ENCODE measurements around the gene P2RX2.

P2RX2 gene

GRCh38 chr12:132621657-132622435 lies 3.3 kb downstream of the P2RX2 start:
- Histone ChIP-seq H3K9ac (ENCODE audit: low read depth, low read length) (no peak overlapping the region), H3K36me3 (ENCODE audit: insufficient read depth, low read length) (peaks cover 35% of the 10 kb centered on the region), H3K4me3 (ENCODE audit: low read length) (no peak overlapping the region), H3K27me3 (ENCODE audit: insufficient read depth, low read length) (peaks cover 41% of the 10 kb centered on the region), H3K9me3 (ENCODE audit: insufficient read depth, low read depth, low read length) (peaks cover 10% of the 10 kb centered on the region), H3K27ac (ENCODE audit: low read depth, low read length) (no peak overlapping the region), H3K4me1 (ENCODE audit: insufficient read depth, low read length) (no peaks in the 10 kb centered on the region)
- 89% methylated on average over 21 of the region's 21 CpGs for WGBS

GRCh38 chr12:132622437-132623071 lies 4.0 kb downstream of the P2RX2 start:
- Histone ChIP-seq H3K9ac (ENCODE audit: low read depth, low read length) (no peak overlapping the region), H3K27ac (ENCODE audit: low read depth, low read length) (no peak overlapping the region), H3K36me3 (ENCODE audit: insufficient read depth, low read length) (peaks cover 39% of the 10 kb centered on the region), H3K4me1 (ENCODE audit: insufficient read depth, low read length) (no peaks in the 10 kb centered on the region), H3K27me3 (ENCODE audit: insufficient read depth, low read length) (peaks cover 34% of the 10 kb centered on the region), H3K4me3 (ENCODE audit: low read length) (no peak overlapping the region), H3K9me3 (ENCODE audit: insufficient read depth, low read depth, low read length) (peaks cover 3% of the 10 kb centered on the region)
- WGBS = 88% methylated on average over 11 of the region's 11 CpGs

GRCh38 chr12:132623072-132623869 lies 4.7 kb downstream of the P2RX2 start:
- Histone ChIP-seq H3K4me1 (ENCODE audit: insufficient read depth, low read length) (no peaks in the 10 kb centered on the region), H3K9ac (ENCODE audit: low read depth, low read length) (no peak overlapping the region), H3K36me3 (ENCODE audit: insufficient read depth, low read length) (peaks cover 43% of the 10 kb centered on the region)

GRCh38 chr12:132624186-132624855 lies 5.7 kb downstream of the P2RX2 start:
- WGBS = 96% methylated on average over 22 of the region's 22 CpGs
- Histone ChIP-seq H3K27ac (ENCODE audit: low read depth, low read length) (no peak overlapping the region), H3K4me3 (ENCODE audit: low read length) (no peak overlapping the region), H3K4me1 (ENCODE audit: insufficient read depth, low read length) (no peaks in the 10 kb centered on the region), H3K9me3 (ENCODE audit: insufficient read depth, low read depth, low read length) (no peaks in the 10 kb centered on the region), H3K27me3 (ENCODE audit: insufficient read depth, low read length) (peaks cover 19% of the 10 kb centered on the region), H3K36me3 (ENCODE audit: insufficient read depth, low read length) (peaks cover 51% of the 10 kb centered on the region), H3K9ac (ENCODE audit: low read depth, low read length) (no peak overlapping the region)

More at GRCh38 chr12:132623072-132623869, 4.7 kb downstream of the P2RX2 start:
- no peak overlapping the region for H3K4me3 ChIP-seq (ENCODE audit: low read length)
- H3K27ac ChIP-seq (ENCODE audit: low read depth, low read length) = no peak overlapping the region
- no peaks in the 10 kb centered on the region for H3K9me3 ChIP-seq (ENCODE audit: insufficient read depth, low read depth, low read length)
- peaks cover 26% of the 10 kb centered on the region for H3K27me3 ChIP-seq (ENCODE audit: insufficient read depth, low read length)
- 91% methylated on average over 25 of the region's 25 CpGs for WGBS

GRCh38 chr12:132624910-132625630 lies 6.5 kb downstream of the P2RX2 start:
- Histone ChIP-seq H3K9me3 (ENCODE audit: insufficient read depth, low read depth, low read length) (no peaks in the 10 kb centered on the region), H3K36me3 (ENCODE audit: insufficient read depth, low read length) (peaks cover 59% of the 10 kb centered on the region), H3K27me3 (ENCODE audit: insufficient read depth, low read length) (peaks cover 12% of the 10 kb centered on the region), H3K27ac (ENCODE audit: low read depth, low read length) (no peak overlapping the region), H3K4me3 (ENCODE audit: low read length) (no peak overlapping the region), H3K9ac (ENCODE audit: low read depth, low read length) (no peak overlapping the region), H3K4me1 (ENCODE audit: insufficient read depth, low read length) (no peaks in the 10 kb centered on the region)
- WGBS = 94% methylated on average over 32 of the region's 32 CpGs

- 96% methylated on average over 24 of the region's 24 CpGs for WGBS
- Histone ChIP-seq H3K36me3 (ENCODE audit: insufficient read depth, low read length) (peaks cover 67% of the 10 kb centered on the region), H3K9me3 (ENCODE audit: insufficient read depth, low read depth, low read length) (no peaks in the 10 kb centered on the region), H3K4me3 (ENCODE audit: low read length) (no peak overlapping the region), H3K9ac (ENCODE audit: low read depth, low read length) (no peak overlapping the region), H3K4me1 (ENCODE audit: insufficient read depth, low read length) (no peaks in the 10 kb centered on the region), H3K27me3 (ENCODE audit: insufficient read depth, low read length) (peaks cover 3% of the 10 kb centered on the region), H3K27ac (ENCODE audit: low read depth, low read length) (no peak overlapping the region)
These were observed 7.3 kb downstream of the P2RX2 start for GRCh38 chr12:132625731-132626430.

- no peaks in the 10 kb centered on the region for H3K4me1 ChIP-seq (ENCODE audit: insufficient read depth, low read length)
- peaks cover 89% of the 10 kb centered on the region for H3K36me3 ChIP-seq (ENCODE audit: insufficient read depth, low read length)
- WGBS = 97% methylated on average over 6 of the region's 6 CpGs
These were observed 10.8 kb downstream of the P2RX2 start for GRCh38 chr12:132629330-132629729.

GRCh38 chr12:132630672-132631071 lies 12.1 kb downstream of the P2RX2 start:
- Histone ChIP-seq H3K27me3 (ENCODE audit: insufficient read depth, low read length) (no peaks in the 10 kb centered on the region), H3K4me1 (ENCODE audit: insufficient read depth, low read length) (no peaks in the 10 kb centered on the region), H3K27ac (ENCODE audit: low read depth, low read length) (no peak overlapping the region), H3K4me3 (ENCODE audit: low read length) (no peak overlapping the region), H3K9me3 (ENCODE audit: insufficient read depth, low read depth, low read length) (no peaks in the 10 kb centered on the region), H3K9ac (ENCODE audit: low read depth, low read length) (no peak overlapping the region), H3K36me3 (ENCODE audit: insufficient read depth, low read length) (peaks cover 89% of the 10 kb centered on the region)
- WGBS = 96% methylated on average over 6 of the region's 6 CpGs

More at GRCh38 chr12:132629330-132629729, 10.8 kb downstream of the P2RX2 start:
- Histone ChIP-seq H3K9ac (ENCODE audit: low read depth, low read length) (no peak overlapping the region), H3K27ac (ENCODE audit: low read depth, low read length) (no peak overlapping the region), H3K27me3 (ENCODE audit: insufficient read depth, low read length) (no peaks in the 10 kb centered on the region), H3K9me3 (ENCODE audit: insufficient read depth, low read depth, low read length) (no peaks in the 10 kb centered on the region), H3K4me3 (ENCODE audit: low read length) (no peak overlapping the region)

- H3K27ac ChIP-seq (ENCODE audit: low read depth, low read length) = no peak overlapping the region
- H3K9ac ChIP-seq (ENCODE audit: low read depth, low read length) = no peak overlapping the region
- no peaks in the 10 kb centered on the region for H3K9me3 ChIP-seq (ENCODE audit: insufficient read depth, low read depth, low read length)
- no peak overlapping the region for H3K4me3 ChIP-seq (ENCODE audit: low read length)
- H3K4me1 ChIP-seq (ENCODE audit: insufficient read depth, low read length) = no peaks in the 10 kb centered on the region
- H3K27me3 ChIP-seq (ENCODE audit: insufficient read depth, low read length) = no peaks in the 10 kb centered on the region
- H3K36me3 ChIP-seq (ENCODE audit: insufficient read depth, low read length) = peaks cover 89% of the 10 kb centered on the region
- 90% methylated on average over 11 of the region's 11 CpGs for WGBS
These were observed 13.1 kb downstream of the P2RX2 start for GRCh38 chr12:132631666-132632065.

All from HUES64 (cell line).